Mesangial cell (primary cell): ENCODE results near the gene TMCO6. TPM values are rescaled to one million over a fixed set of nuclear protein-coding genes. Genes with fewer than 3 reads are reported as not detected.

Source experiments
- total RNA-seq: library from RNA; depleted of rRNA; stranded (reverse); fragments of >200 nt; gene quantifications from 2 replicates; pipeline ENCODE4 v1.2.3, GENCODE V29; 2015

TMCO6 gene
- total RNA-seq, result 15.2 and 17.6 TPM in 2 replicates

DNA sequence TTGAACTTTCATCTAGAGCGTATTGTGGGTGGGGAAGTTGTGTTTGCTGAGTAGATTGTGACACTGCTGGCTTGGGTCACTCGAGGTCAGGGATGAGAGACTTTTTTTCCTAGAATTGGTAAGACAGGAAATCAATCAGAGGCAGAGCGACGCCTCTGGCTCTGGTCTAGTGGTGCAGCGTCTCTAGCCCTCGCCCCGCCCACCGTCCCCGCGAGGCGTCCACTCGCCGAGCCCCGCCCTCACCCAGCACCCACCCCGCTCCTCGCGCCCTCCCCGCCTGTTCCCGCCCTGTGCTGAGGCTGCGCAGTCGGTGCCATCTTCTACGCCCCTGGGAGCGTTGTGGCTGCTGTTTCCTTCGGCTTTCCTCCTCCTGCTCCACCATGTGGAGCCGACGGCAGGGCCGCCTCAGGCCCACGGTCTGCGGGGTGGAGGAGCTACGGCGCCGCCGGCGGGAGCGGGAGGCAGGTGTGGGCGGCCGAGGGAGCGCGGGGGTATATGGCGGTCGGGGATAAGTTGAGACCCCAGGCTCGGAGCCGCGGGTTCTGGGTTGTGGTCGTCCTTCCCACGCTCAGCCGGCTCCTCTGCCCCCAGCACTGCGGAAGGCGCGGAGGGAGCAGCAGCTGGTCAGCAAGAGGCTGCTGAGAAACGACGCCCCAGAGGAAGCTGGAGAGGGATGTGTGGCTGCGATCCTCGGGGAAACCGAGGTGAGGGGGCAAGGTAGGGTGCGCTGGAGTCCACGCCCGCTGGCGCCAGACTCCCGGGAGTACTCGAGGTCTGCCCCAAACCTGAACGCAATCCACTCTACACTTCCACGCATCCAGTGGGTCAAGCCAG, at the start of gene TMCO6:
TMCO6 (plus strand) TSS at position 304 of the 834 bp plus-strand sequence; CDS start at position 381, 77 bp downstream.

DNA sequence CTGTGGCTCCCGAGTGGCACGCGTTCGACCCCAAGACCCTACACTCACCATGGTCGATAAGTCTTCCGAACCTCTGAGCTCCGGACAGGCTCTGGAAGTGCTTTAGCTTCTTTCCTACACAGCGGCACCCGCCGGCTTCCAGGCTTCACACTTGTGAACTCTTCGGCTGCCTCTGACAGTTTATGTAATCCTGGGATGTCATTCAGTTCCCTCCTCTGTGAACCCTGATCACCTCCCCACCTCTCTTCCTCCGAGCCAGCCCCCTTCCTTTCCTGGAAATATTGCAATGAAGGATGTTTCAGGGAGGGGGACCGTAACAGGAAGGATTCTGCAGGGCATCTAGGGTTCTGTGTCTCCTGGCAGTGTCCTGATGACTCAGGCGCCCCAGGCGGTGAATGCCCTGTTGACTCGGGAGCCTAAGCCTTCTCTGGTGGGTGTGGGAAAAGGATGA, 6.2 kb upstream of the TMCO6 start, which contains the start of gene CD14:
CD14 (minus strand) TSS at position 155 of the 451 bp plus-strand sequence; CDS start at position 51, 104 bp downstream.

DNA sequence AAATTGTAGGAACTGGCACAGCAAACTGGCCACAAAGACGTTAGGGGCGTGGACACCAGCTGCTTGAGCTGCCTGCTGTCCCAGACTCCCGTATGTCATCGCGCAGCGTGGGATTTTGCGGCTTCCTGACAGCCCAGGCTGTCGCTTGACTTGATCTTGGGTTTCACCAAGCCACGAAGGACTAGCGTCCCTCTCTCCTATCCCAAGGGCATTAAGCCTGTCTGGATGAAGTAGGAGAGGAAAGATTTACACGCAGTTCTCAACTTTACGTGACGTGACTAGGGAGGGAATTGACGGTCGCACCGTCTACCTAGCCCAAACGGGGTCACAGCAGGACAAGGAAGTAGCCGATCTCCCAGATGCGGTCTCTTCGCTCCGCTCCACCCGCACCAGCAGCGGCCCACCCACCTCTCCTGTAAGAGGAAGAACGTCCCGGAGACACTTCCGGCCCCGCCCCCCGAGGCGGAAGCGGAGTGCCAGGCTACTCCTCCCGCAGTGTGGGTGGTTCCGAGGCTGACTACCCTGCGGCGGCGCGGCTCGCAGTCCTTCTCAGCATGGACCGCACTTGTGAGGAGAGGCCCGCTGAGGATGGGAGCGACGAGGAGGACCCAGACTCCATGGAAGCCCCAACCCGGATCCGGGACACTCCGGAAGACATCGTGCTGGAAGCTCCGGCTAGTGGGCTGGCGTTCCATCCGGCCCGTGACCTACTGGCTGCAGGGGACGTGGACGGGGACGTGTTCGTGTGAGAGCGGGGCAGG, 25.3 kb downstream of the TMCO6 start, which contains the start of gene WDR55:
WDR55 (plus strand) TSS at position 546 of the 761 bp plus-strand sequence; CDS start at position 555, 9 bp downstream.

DNA sequence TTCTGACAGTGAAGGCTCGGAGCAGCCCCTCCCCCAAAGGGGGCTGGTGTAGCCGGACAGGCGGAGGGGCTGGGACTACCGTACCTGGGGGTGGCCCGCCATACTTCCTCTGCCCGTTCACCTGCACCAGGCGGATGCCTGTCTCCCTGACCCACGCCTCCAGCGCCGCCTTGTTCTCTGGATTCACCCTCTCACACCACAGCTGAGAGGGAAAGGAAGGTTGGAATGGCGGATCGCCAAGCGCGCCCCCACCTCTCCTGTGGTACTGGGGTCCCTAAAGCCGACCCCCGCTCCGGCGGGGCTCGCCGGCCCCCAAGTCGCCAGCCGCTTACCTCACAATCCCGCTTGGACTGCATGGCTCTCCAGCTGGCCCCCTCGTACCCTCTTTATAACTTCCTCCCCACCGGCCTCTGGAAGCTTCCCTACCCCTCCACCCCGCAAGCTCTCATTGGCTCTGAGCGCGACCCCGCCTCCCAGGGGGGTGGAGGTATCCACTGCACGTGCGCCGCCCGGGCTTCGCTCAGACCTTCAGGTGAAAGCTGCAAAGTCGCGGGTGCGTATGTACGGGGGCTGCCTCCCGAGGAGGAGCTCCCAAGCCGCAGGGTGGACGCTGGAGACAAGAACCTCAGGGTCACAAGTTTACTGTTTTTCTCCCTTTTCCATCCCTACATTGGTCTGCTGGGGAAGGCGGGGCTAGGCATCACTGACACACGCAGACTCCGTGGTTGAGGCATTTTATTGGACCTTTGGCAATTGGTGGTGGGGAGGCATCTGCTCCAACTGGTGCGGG, 34.1 kb downstream of the TMCO6 start, which contains the start of gene DND1:
DND1 (minus strand) TSS at position 390 of the 790 bp plus-strand sequence; CDS start at position 356, 34 bp downstream.

DNA sequence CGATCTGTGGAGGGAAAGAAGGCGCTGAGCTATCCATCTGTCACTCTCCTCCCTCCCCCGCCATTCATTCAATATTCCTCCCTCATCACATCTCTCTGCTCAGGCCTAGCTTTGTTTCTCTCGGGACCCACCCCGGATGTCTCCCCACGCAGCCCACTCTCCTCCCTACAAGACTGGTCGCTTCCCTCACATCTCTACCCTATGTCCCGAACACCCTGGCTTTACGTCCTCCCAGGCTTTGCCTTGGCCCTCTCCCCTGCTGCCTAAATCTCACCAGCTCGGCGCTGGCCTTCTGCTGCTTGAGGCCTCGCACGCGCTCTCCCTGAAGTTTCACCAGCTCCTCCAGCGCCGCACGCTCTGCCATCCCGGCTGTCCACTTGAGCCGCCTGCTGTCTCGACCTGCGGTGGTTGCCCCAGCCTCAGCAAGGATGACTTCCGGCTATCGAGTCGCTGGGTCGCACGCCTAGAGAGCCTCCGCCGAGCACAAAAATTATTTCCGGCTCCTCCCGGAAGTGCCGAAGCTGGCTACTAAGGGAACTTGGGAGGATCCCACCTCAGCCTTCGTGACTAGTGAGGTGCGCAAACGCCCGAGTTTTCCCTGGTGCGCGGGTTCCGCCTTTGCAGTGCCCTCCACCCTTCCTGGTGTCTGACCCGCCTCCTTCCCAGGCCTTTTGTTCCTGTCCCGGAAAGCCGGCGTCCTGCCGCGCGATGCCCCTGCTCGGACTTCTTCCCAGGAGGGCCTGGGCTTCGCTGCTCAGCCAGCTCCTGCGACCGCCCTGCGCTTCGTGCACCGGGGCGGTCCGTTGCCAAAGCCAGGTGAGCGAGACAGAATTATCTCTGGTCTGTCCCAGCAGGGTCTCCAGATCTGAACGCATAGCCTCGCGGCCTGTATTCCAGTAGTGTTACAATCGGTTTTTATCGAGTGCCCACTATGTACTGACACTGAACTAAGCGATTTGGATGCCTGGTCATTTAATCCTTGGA, 52.0 kb downstream of the TMCO6 start, which contains the start of the genes HARS1 and HARS2:
HARS1 (minus strand) TSS at position 430 of the 984 bp plus-strand sequence; CDS start at position 364, 66 bp downstream.
HARS2 (plus strand) TSS at position 515 of the 984 bp plus-strand sequence; CDS start at position 709, 194 bp downstream.

Other genes with a start within 250 kb of the TMCO6 start
- gene ANKHD1, start 237.6 kb upstream of the TMCO6 start, total RNA-seq, result 32.4 and 41.5 TPM in 2 replicates
- 0.98 and 6.3 TPM in 2 replicates for gene EIF4EBP3, start 91.8 kb upstream of the TMCO6 start, total RNA-seq
- 31.4 and 35.8 TPM in 2 replicates for gene SRA1, start 82.0 kb upstream of the TMCO6 start, total RNA-seq
- 8.8 and 22.8 TPM in 2 replicates for gene APBB3, start 74.9 kb upstream of the TMCO6 start, total RNA-seq
- 53.8 and 57.8 TPM in 2 replicates for gene SLC35A4, start 74.6 kb upstream of the TMCO6 start, total RNA-seq
- gene CD14, start 6.3 kb upstream of the TMCO6 start, total RNA-seq, result 1.3 TPM in 1 of 2 replicates, not detected in the other
- gene NDUFA2, start 8.2 kb downstream of the TMCO6 start, total RNA-seq, result 49.5 and 63.3 TPM in 2 replicates
- gene IK, start 8.4 kb downstream of the TMCO6 start, total RNA-seq, result 35.7 and 39.6 TPM in 2 replicates
- gene WDR55, start 25.5 kb downstream of the TMCO6 start, total RNA-seq, result 15.1 and 18.1 TPM in 2 replicates
- gene DND1, start 34.1 kb downstream of the TMCO6 start, total RNA-seq, result under 0.01 and 0.33 TPM in 2 replicates
- gene HARS1, start 51.9 kb downstream of the TMCO6 start, total RNA-seq, result 53.9 and 78.2 TPM in 2 replicates
- gene HARS2, start 52.0 kb downstream of the TMCO6 start, total RNA-seq, result 22.0 and 25.0 TPM in 2 replicates
- 8.8 and 10.4 TPM in 2 replicates for gene ZMAT2, start 61.0 kb downstream of the TMCO6 start, total RNA-seq
- gene PCDHA1, start 146.7 kb downstream of the TMCO6 start, total RNA-seq, result under 0.01 and 0.16 TPM in 2 replicates
- gene PCDHA2, start 155.4 kb downstream of the TMCO6 start, total RNA-seq, result under 0.01 TPM in 1 of 2 replicates, not detected in the other
- gene PCDHA3, start 161.6 kb downstream of the TMCO6 start, total RNA-seq, result under 0.01 and 0.13 TPM in 2 replicates
- gene PCDHA4, start 167.6 kb downstream of the TMCO6 start, total RNA-seq, result 0.16 and 1.3 TPM in 2 replicates
- under 0.01 TPM in 1 of 2 replicates, not detected in the other for gene PCDHA5, start 182.2 kb downstream of the TMCO6 start, total RNA-seq
- 1.0 TPM in 1 of 2 replicates, not detected in the other for gene PCDHA6, start 188.5 kb downstream of the TMCO6 start, total RNA-seq
- gene PCDHA7, start 194.8 kb downstream of the TMCO6 start, total RNA-seq, result 0.51 TPM in 1 of 2 replicates, not detected in the other
- gene PCDHA8, start 201.7 kb downstream of the TMCO6 start, total RNA-seq, result 0.13 TPM in 1 of 2 replicates, not detected in the other
- gene PCDHA9, start 208.9 kb downstream of the TMCO6 start, total RNA-seq, result under 0.01 TPM in 1 of 2 replicates, not detected in the other
- gene PCDHA10, start 216.4 kb downstream of the TMCO6 start, total RNA-seq, result 0.13 TPM in 1 of 2 replicates, not detected in the other
- 0.16 TPM in 1 of 2 replicates, not detected in the other for gene PCDHA11, start 229.5 kb downstream of the TMCO6 start, total RNA-seq
- 0.25 TPM in 1 of 2 replicates, not detected in the other for gene PCDHA12, start 235.9 kb downstream of the TMCO6 start, total RNA-seq
- not detected in 2 replicates for gene PCDHA13, start 242.7 kb downstream of the TMCO6 start, total RNA-seq